Measurements from ENCODE around the gene DMKN. TPM values are rescaled to one million over a fixed set of nuclear protein-coding genes. Genes with fewer than 3 reads are reported as not detected.

The DMKN gene
- total and polyA plus RNA-seq, 2 of the 8 experiments (the other 6 are each of a cell fraction or from before 2014, with no cell fraction given) = 290 to 330 TPM

- TF ChIP-seq ATF3 (IDR thresholded peaks at IDR 0.05; ENCODE audit: insufficient read depth, low read depth, low read length) = no peak
- no peak for TF ChIP-seq RAD21 (IDR thresholded peaks at IDR 0.05 in 1 of 2, conservative IDR thresholded peaks at IDR 0.05 in 1 of 2; ENCODE audit: low read depth in 2 of 2, low read length in 2 of 2)
- TF ChIP-seq BACH1 (IDR thresholded peaks at IDR 0.05; ENCODE audit: low read length) = no peak
- no peak for TF ChIP-seq GABPA (IDR thresholded peaks at IDR 0.05; ENCODE audit: borderline replicate concordance, insufficient read depth, low read length)
- no peak for TF ChIP-seq HDAC6 (IDR thresholded peaks at IDR 0.05; ENCODE audit: low read depth, low read length)
- no peak for TF ChIP-seq SP1 (IDR thresholded peaks at IDR 0.05; ENCODE audit: low read depth, low read length)
Observed at GRCh38 chr19:35459414-35460082, 53.9 kb downstream of the DMKN start (continued).

Measured in H1 (cell line).